Liver (tissue), 3 donors: Measurements from ENCODE around the gene ZNF827.

Experiments used
- EGR1 ChIP-seq, 2 donors: IDR thresholded peaks; 2 replicates each; pipeline ENCODE4 v1.6.1; 2016 to 2018; ENCODE audit warnings: antibody characterized with exemption in 2 of 2, low read depth in 2 of 2
- GABPA ChIP-seq, 2 donors: IDR thresholded peaks in 1 of 2; conservative IDR thresholded peaks in 1 of 2; 2 replicates each; pipeline ENCODE4 v1.6.1; 2016; ENCODE audit warnings: antibody characterized with exemption in 2 of 2, mild to moderate bottlenecking in 1 of 2, moderate library complexity in 1 of 2
- HNF4G ChIP-seq: IDR thresholded peaks from 2 replicates; pipeline ENCODE4 v1.6.1; 2016; ENCODE audit warnings: antibody characterized with exemption
- RAD21 ChIP-seq, 2 donors: IDR thresholded peaks; 2 replicates each; pipeline ENCODE4 v1.6.1; 2016; ENCODE audit warnings: antibody characterized with exemption in 2 of 2, mild to moderate bottlenecking in 2 of 2
- TAF1 ChIP-seq: conservative IDR thresholded peaks from 2 replicates; pipeline ENCODE4 v1.6.1; 2016; ENCODE audit warnings: antibody characterized with exemption, mild to moderate bottlenecking
- YY1 ChIP-seq: IDR thresholded peaks from 2 replicates; pipeline ENCODE4 v1.6.1; 2016; ENCODE audit warnings: antibody characterized with exemption, mild to moderate bottlenecking
- ZBTB33 ChIP-seq: IDR thresholded peaks from 2 replicates; pipeline ENCODE4 v1.6.1; 2016; ENCODE audit warnings: antibody characterized with exemption
- TF ChIP-seq, protein P1 (sequence below): IDR thresholded peaks from 2 replicates; pipeline ENCODE4 v1.6.1; 2016; ENCODE audit warnings: antibody characterized with exemption
- TF ChIP-seq, protein P2 (sequence below): fragments of 150-350 bp; IDR thresholded peaks from 2 replicates; pipeline ENCODE4 v1.5.1; 2017; ENCODE audit warnings: improper control_type of control experiment, low read depth, low read length; ENCODE audit not compliant: missing input control
- donor health status: healthy.
- donor health status: healthy.

DNA sequence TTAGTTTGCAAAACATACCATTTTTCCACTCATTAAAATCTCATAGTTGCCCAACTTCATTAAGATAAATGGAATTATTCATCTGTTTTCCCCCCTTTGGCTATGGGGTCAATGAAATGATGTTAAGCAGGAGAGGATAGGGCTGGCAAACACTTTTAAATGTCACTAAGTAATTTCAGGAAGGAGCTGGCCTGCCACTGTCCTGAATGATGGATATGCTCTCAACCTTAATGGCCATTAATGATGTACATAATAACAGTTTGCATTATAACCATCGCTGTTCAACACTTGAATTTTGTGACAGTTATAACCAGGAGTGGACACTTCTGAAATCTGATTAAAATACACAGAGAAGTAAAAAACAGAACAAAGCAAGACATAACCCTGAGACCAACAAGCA, 181.4 kb downstream of the ZNF827 start:
- TF ChIP-seq, protein P1, sequence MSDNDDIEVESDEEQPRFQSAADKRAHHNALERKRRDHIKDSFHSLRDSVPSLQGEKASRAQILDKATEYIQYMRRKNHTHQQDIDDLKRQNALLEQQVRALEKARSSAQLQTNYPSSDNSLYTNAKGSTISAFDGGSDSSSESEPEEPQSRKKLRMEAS: no peak
- TF ChIP-seq ZBTB33 (no peak), GABPA (IDR thresholded peaks at IDR 0.05 in 1 of 2, conservative IDR thresholded peaks at IDR 0.05 in 1 of 2) (no peak), EGR1 (IDR thresholded peaks at IDR 0.05; ENCODE audit: low read depth in 2 of 2) (no peak), YY1 (no peak), RAD21 (IDR thresholded peaks at IDR 0.05) (no peak), HNF4G (no peak), TAF1 (no peak)
- TF ChIP-seq, protein P2, sequence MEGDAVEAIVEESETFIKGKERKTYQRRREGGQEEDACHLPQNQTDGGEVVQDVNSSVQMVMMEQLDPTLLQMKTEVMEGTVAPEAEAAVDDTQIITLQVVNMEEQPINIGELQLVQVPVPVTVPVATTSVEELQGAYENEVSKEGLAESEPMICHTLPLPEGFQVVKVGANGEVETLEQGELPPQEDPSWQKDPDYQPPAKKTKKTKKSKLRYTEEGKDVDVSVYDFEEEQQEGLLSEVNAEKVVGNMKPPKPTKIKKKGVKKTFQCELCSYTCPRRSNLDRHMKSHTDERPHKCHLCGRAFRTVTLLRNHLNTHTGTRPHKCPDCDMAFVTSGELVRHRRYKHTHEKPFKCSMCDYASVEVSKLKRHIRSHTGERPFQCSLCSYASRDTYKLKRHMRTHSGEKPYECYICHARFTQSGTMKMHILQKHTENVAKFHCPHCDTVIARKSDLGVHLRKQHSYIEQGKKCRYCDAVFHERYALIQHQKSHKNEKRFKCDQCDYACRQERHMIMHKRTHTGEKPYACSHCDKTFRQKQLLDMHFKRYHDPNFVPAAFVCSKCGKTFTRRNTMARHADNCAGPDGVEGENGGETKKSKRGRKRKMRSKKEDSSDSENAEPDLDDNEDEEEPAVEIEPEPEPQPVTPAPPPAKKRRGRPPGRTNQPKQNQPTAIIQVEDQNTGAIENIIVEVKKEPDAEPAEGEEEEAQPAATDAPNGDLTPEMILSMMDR: no peak
